ENCODE results near the gene KLF17.
"Not testable (repeated sequence)": the region's sequence is repeated elsewhere in the genome, so short reads cannot be mapped to it uniquely, and the experiment has no call there.

The KLF17 gene

DNA sequence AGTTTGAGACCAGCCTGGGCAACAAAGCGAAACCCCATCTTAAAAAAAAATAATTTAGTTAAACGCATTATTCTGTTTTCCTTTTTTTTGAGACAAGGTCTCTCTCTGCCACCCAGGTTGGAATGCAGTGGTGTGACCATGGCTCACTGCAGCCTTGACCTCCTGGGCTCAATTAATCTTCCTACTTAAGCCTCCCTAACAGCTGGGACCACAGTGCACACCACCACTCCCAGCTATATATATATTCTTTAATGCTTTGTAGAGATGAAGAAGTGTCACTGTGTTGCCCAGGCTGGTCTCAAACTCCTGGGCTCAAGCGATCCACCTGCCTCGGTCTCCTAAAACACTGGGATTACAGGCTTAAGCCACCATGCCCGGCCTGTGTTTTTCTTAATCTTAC lies 7.7 kb upstream of the KLF17 start:
- no peak for DNase-seq

DNA sequence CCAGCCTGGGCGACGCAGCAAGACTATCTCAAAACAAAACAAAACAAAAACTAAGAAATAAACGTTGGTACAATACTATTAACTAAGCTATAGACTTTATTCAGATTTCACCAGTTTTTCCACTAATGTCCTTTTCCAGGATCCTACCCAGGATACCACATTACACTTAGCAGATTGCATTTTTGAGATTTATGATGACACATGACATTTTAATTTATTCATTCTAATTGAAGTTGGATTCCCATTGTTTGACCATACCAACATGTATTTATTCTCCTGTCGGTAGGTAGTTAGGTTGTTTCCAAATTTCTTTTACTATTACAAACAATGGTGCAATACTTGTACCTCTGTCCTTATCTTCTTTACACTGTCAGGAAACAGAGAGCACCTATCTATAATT lies 6.8 kb upstream of the KLF17 start:
- DNase-seq, result no peak

DNA sequence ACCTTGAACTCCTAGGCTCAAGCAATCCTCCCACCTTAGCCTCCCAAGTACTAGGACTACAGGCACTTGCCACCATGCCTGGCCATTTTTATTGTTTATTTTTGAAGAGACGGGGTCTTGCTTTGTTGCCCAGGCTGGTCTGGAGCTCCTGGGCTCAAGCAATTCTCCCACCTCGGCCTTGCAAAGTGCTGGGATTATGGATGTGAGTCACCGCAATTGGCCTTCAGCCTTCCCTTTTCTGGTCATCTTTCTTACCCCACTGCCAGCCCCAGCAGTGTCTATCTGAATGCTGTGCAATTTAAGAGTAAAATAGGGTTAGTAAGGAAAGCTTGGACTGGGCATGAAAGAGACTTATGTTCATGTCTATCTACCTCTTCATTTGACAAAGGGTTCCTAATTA lies 6.1 kb upstream of the KLF17 start:
- DNase-seq, result no peak

DNA sequence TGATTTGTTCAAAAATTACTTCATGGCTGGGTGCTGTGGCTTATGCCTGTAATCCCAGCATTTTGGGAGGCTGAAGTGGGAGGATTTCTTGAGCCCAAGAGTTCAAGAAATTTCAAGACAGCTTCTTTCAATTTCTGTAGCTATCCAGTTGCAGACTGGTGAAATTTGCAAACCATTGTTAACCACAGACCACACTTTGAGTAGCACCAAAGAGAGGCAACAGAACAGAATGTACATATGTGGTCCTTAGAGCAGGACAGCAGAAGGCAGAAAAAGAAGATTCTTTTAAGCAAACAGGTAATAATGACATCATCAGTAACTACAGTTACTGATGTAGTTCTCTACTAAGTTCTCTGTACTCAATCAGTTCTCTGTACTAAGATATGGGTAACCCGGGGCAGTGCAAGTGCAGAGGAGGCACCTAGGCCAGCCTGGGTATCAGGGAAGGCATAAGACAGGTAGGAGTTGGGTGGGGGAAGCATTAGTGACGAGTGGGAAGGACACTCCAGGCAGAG lies 5.5 kb upstream of the KLF17 start:
- DNase-seq, result no peak

DNA sequence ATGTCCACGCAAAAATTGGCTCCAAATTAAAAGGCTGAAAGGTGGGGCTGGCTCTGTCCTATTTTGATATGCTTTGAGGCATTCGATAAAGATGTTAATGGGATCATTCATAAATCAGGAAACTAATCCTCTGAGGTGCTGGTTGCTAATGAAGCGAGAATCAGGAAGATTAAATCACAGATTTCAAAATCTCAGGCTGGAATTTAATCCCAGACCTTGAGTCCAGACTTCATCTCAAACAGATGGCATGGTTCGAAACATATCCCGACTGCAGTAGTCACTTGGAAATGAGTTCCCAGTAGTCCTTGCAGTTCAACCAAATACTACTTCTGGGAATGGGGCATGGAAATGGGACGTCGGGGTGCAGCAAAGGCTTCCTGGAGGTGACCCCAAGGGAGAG lies 4.5 kb upstream of the KLF17 start:
- no peak for DNase-seq

DNA sequence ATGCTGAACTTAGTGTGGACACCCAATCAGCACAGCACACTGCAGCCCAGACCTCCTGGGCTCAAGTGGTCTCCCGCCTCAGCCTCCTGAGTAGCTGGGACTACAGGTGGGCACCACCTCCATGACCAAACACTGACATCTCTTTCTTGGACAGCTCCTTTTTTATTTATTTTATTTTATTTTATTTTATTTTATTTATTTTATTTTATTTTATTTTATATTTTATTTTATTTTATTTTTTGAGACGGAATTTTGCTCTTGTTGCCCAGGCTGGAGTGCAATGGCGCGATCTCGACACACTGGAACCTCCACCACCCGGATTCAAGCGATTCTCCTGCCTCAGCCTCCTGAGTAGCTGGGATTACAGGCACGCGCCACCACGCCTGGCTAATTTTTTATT lies 1.3 kb upstream of the KLF17 start:
- not testable (repeated sequence) for DNase-seq

DNA sequence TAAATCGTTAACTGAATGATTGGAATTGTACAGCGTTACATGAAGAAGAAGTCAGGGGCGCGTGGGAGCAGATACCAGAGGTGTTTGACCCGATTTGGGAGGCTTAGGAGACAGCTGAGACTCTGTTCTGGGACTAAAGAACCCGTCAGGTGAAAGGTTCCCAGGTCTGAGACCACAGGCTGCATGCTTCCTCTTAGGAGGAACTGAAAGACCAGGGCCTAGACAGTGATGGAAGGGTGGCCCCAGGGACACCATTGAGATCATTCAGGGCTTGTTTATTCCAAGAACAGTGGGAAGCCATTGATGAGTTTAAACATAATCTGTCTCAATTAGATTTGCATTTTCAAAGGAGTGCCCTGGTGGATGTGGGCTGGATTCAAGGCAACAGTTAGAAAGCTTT lies 904 bp downstream of the KLF17 start:
- no peak for DNase-seq

DNA sequence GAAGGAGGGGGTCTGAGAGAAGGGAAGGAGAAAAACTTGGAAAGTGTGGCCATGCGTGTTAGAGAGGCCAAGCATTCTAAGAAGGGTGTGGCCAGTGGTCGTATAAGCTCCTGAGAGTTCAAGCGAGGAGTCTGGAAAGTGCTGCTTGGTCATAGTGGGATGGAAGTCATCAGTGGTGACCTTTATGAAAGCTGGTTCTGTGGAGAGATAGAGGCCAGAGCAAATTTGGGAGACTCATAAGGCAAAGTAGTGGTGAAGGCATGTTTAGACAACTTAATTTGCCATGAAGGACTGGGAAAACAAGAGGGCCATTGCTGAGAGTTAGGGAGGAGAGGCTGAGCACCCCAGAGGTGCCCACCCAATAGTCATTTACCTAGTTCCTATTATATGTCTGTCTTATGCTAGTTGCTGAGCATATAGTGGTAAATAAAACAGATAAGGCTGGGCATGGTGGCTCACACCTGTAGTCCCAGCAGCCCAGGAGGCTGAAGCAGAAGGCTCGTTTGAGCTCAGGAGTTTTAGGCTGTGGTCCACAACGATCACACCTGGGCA lies 1.9 kb downstream of the KLF17 start:
- DNase-seq, result no peak

DNA sequence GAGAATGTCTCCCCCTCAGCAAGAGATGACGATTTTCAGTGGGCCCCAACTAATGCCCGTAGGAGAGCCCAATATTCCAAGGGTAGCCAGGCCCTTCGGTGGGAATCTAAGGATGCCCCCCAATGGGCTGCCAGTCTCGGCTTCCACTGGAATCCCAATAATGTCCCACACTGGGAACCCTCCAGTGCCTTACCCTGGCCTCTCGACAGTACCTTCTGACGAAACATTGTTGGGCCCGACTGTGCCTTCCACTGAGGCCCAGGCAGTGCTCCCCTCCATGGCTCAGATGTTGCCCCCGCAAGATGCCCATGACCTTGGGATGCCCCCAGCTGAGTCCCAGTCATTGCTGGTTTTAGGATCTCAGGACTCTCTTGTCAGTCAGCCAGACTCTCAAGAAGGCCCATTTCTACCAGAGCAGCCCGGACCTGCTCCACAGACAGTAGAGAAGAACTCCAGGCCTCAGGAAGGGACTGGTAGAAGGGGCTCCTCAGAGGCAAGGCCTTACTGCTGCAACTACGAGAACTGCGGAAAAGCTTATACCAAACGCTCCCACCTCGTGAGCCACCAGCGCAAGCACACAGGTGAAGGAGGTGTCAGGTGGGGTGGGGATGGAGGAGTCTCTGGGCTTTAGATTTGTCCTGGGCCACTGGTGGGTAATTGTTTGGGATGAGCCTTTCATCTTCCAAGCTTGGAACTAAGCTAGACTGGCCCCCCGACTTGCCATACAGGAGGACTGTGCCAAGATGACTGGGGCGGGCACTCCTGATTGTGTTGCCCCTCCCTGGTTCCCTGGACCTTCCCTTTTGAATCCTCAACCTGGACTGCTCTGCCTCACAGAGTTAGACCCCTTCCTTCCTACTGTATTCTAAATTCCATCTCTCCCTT lies 11.2 kb downstream of the KLF17 start:
- no peak for DNase-seq

DNA sequence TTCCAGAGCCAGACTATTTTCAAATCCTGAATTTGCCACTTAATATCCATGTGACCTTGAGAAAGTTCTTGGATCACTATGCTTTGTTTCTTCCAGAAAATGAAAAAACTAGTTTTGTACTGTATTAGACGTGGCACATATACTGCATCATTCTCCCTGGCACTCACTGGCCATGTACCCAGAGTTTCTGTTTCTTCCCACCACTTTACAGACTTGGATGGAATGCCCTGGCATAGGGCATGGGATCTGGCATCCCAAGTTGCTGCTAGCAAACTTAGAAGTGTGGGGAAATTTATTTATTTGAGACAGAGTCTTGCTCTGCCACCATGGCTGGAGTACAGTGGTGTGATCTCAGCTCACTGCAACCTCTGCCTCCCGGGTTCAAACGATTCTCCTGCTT lies 12.8 kb downstream of the KLF17 start:
- no peak for DNase-seq

DNA sequence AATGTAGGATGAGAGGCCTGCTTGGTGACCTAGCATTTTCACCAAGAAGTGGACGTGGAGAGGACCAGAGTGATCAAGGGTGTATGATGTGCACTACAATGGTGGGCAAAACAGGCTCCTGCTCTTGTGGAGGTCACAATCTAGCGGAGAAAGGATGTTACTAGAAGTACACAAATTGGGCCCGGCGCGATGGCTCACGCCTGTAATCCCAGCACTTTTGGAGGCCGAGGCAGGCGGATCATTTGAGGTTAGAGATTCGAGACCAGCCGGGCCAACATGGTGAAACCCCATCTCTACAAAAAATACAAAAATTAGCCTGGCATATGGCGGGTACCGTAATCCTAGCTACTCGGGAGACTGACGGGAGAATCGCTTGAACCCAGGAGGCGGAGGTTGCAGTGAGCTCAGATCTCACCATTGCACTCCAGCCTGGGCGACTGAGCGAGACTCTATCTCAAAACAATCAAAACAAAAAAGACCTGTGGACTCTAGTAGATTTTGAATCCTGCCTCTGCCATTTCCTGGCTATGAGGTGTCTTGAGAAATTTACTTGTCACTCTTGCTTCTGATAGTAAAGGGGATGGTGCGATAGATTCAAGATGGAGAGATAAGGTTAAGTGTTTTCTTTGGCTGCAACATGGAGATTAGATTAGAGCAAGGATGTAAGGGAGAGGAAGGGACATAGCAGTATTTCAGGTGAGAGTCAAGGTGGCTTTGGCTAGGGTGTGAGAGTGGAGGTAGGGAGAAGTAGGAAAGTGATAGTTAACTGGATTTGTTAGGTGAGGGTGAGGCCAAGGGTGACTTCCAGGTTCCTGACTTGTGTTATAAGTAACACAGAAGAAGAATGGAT lies 15.7 kb downstream of the KLF17 start:
- no peak for DNase-seq

DNA sequence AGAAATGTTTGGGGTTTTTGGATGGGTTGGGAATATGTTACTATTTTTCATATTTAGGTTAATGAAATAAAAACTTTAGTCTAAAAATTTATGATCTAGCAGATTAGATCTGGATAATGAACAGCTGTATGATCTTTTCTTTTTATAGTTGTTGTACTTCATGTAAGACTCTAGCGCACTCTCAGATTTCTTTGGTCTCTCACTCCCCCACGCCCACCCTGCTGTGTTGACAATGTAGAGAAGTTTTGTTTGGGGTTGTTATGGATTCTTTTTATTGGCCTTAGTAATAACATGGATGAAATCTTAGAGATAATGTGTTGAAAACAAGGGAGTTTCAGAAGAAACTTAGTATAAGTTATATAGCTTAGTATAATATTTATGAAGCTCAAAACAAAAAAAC lies 17.3 kb downstream of the KLF17 start:
- DNase-seq, result no peak

DNA sequence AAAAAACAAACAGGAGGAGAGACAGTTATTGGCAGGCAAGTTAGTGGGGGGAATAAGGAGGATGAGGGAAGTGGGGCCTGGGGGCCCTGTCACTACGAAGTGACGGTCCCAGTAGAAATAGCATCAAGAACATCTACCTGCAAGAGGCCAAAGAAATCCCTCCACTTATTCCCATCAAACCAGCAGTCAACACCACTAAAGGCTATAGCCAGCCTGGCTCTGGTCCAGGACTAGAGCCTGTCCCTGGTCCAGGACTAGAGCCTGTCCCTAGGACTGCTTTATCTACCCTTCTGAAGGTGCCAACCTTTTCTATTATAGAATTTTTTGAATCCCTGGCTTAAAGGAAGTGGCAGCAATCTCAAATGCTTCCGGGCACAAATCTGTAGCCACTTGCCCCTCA lies 19.6 kb downstream of the KLF17 start:
- DNase-seq, result no peak

DNA sequence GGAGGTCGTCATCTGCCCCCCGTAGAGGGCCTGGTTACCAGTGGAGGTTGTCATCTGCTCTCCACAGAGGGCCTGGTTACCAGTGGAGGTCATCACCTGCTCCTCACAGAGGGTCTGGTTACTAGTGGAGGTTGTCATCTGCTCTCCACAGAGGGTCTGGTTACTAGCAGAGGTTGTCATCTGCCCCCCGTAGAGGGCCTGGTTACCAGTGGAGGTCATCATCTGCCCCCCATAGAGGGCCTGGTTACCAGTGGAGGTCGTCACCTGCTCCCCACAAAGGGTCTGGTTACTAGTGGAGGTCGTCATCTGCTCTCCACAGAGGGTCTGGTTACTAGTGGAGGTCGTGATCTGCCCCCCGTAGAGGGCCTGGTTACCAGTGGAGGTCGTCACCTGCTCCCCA lies 20.9 kb downstream of the KLF17 start:
- not testable (repeated sequence) for DNase-seq

DNA sequence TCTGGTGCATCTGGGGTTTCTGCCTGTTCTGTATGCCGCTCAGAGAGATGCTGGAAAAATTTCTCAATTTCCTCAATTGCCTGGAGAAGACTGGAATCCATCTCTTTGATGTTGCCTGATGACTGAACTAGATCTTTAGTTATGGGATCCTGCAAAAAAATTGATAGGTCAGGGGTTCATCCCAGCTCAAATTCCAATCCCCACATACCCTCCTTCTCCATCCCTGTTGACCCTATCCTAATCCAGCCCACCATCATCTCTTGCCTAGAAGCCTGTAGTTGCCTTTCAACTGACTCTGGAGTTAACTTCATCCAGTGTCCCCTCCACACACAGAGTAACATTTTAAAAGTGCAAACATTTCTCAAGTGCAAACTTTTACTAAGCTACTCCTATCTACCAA lies 22.9 kb downstream of the KLF17 start, which contains the start of gene KLF18:
TSS of gene KLF18 (minus strand) at position 101 of the 400 bp plus-strand sequence. CDS start at position 101, 0 bp downstream.
- no peak for DNase-seq

DNA sequence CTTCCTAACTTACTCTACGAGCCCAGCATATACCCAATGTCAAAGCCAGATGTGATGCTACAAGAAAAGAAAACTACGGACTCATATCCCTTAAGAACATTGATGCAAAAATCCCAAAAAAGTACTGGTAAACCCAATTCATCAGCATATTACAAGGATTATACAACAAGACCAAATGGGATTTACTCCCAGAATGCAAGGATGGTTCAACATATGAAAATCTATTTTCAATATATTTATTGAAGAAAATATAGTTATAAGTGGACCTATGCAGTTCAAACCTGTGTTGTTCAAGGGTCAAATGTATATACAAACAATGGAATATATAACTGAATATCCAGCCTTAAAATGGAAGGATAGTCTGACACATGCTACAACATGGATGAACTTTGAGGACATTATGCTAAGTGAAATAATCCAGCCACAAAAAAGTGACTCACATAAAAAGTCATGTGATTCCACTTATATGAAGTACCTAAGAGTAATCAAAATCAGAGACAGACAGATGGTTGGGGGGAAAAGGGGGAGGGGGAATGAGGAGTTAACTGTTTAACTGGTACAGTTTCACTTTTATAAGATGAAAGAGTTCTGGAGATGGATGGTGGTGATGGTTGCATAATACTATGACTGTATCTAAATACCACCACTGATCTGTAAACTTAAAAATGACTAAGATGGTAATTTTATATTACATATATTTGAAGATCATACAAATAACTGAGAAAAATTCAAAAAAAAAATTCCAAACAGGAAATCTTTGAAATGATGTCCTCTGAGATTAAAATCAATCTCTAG lies 26.5 kb downstream of the KLF17 start:
- no peak for DNase-seq

DNA sequence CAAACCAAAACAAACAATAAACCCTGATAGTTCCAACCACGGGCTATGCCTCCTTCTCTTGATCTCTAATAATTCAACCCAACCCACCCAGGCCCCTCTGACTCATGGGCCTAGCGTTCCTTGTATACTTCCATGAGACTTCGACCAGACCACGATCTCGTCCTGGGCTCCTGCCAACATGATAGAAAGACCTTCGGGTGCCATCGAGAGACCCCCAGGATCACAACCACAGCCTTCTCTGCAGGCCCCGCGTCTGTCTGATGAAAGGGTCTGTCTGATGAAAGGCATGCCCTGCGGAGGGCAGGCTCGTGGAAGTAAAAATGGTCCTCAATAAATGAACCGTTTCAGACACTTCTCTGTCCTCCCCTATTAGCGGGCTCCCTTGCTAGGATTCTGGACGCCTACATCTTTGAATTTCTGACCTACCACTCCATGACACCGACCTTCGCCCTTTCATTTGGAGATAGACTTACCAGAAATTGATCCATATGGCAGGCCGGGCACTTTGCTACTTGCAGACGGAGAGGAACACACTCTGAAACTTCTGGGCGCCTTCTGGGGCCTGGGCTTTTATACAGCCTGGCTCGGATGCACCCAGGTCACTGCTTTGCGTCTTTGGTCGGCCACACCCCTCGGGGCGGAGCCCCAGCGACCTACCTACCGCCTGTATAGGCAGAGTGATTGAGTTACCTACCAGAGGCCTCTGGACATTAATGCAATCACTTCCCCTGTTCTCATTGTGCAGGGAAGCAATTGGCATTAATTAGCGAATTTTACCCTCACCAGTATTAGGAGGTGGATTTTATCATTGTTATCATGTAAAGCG lies 28.1 kb downstream of the KLF17 start:
- DNase-seq, result no peak

DNA sequence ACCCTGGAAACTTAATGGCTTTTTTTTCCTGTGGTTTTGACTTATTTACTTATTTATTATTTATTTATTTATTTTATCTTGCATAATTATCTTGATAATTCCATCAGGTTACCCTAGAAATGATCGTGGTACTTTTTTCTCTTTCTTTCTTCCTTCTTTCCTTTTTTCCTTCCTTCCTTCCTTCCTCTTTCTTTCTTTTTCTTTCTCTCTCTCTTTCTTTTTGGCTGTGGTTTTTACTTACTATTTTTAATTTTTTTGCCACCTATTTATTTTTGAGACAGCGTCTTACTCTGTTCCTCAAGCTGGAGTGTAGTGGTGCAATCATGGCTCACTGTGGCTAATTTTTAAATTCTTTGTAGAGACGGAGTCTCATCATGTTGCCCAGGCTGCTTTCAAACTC lies 29.0 kb downstream of the KLF17 start:
- no peak for DNase-seq

DNA sequence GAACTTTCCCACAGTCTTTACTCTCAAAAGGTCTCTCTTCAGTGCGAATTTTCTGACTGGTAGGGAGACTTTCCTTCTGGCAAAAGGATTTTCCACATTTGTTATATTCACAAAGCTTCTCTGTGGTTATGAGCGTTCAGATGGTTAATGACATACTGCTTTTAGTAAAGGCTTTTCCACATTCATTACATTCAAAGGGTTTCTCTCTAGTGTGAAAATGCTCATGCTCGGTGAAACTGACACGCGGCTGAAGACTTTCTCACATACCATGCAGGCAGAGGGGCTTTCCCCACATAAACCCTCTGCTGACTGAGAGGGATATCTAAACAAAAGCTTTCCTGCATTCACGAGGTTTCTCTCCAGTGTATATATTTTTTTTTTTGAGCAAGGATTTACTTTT lies 32.7 kb downstream of the KLF17 start:
- no peak for DNase-seq

DNA sequence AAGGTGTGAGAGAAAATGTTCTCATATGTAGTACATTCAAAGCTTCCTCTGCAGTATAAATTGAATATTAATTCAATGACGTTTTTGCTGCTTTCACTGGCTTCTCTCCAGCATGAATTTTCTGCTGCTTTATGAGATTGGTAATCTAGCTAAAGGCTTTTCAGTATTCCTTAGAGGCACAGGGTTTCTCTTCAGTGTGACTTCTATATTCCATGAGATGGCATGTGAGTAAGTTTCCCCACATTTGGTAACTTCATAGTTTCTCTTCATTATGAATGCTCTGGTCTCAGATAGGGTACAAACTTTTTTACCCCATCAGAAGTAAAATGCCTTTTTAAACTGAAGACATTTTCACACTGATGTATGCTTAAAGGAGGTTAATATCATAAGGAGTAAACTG lies 33.2 kb downstream of the KLF17 start:
- DNase-seq, result no peak

DNA sequence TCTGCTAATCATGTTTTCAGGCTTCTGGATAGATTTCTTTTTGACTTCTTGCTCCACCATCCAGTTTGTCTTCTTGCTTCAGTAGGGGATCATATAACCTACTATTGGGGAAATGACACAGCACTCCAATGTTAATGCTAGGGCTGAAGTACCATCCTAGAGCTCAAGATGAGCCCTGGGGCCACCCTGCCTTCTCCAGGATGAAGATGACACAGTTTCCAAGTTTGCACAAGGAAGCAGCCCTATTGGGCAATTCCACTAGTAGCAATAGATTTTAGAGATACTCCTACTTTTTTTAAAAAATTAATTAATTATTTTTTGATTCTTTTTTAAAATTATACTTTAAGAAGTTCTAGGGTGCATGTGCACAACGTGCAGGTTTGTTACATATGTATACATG lies 34.1 kb downstream of the KLF17 start:
- no peak for DNase-seq

DNA sequence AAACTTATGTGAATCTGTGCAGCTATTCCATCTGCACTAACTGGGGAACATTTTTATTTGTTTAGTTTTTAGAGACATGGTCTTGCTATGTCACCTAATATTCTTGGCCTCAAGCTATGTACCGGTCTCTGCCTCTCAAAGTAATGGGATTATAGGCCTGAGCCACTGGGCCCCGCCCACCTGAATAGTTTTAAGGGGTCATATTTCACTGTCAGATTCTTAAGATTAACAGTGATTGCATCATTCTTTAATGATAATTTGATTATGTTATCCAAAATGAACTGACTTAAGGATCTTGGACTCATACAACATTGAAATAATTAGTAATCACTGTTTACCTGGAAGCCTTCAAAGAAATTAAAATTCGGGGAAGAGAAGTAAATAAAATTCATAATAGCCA lies 35.4 kb downstream of the KLF17 start:
- no peak for DNase-seq

Data from cortex of kidney (tissue), 1 donor.